ENCODE data around the gene CCL28. TPM values are rescaled to one million over a fixed set of nuclear protein-coding genes. Genes with fewer than 3 reads are reported as not detected.

Gene CCL28
- total RNA-seq, 1 experiment from 2014 or later, result 1.4 TPM

DNA sequence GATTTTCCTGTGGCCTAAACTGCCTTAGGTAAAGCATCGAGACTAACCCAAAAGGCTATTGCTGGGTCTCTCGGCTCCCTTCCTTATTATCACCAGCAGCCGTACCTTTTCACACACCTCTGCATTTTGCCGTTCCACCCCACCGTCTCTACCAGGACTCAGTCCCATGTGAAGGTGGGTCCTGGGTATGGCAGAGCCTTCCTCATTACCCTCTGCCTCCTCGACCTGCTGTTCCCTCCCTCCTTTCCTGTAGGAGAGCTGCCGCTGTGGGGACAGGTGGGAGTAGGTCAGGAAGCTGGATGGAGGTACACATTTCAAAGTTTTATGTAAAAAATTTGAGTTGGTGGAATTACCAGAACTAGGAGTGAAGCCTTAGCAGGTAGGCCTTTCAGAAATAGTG lies 1.8 kb downstream of the CCL28 start:
- Mint-ChIP-seq H3K36me3 (peaks cover 2% of the 10 kb centered on the region; the same call in 1 of the 2 replicates), H3K27me3 (ENCODE audit: low read depth) (peaks cover 18% of the 10 kb centered on the region), H3K27ac (no peak overlapping the region), H3K4me3 (no peak overlapping the region), H3K9me3 (peaks cover 16% of the 10 kb centered on the region), H3K4me1 (peaks cover 4% of the 10 kb centered on the region)
- CTCF ChIA-PET, result no interaction called here
- DNase-seq (ENCODE audit: low spot score) (no peak), ATAC-seq (no peak)
- TF ChIP-seq, protein P1, sequence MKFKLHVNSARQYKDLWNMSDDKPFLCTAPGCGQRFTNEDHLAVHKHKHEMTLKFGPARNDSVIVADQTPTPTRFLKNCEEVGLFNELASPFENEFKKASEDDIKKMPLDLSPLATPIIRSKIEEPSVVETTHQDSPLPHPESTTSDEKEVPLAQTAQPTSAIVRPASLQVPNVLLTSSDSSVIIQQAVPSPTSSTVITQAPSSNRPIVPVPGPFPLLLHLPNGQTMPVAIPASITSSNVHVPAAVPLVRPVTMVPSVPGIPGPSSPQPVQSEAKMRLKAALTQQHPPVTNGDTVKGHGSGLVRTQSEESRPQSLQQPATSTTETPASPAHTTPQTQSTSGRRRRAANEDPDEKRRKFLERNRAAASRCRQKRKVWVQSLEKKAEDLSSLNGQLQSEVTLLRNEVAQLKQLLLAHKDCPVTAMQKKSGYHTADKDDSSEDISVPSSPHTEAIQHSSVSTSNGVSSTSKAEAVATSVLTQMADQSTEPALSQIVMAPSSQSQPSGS (CRISPR knock-in tag; IDR thresholded peaks at IDR 0.05; ENCODE audit: borderline replicate concordance, low read depth), result no peak
- TF ChIP-seq FOXK1 (CRISPR knock-in tag; IDR thresholded peaks at IDR 0.05) (no peak), FOXJ3 (CRISPR knock-in tag; IDR thresholded peaks at IDR 0.05; ENCODE audit: borderline replicate concordance) (no peak), RORB (CRISPR knock-in tag; IDR thresholded peaks at IDR 0.05) (no peak), ZBTB21 (CRISPR knock-in tag; IDR thresholded peaks at IDR 0.05; ENCODE audit: borderline replicate concordance) (no peak), TEAD1 (CRISPR knock-in tag; IDR thresholded peaks at IDR 0.05) (no peak), NR1H2 (CRISPR knock-in tag; IDR thresholded peaks at IDR 0.05) (no peak), SP1 (CRISPR knock-in tag; conservative IDR thresholded peaks at IDR 0.05) (no peak), IRF1 (CRISPR knock-in tag; IDR thresholded peaks at IDR 0.05) (no peak), ERG (CRISPR knock-in tag; IDR thresholded peaks at IDR 0.05) (no peak), NFYB (CRISPR knock-in tag; conservative IDR thresholded peaks at IDR 0.05; ENCODE audit: low read depth) (no peak), TCF7 (CRISPR knock-in tag; IDR thresholded peaks at IDR 0.05; ENCODE audit: low read depth) (no peak), ZMAT4 (CRISPR knock-in tag; IDR thresholded peaks at IDR 0.05) (no peak), ZNF416 (CRISPR knock-in tag; IDR thresholded peaks at IDR 0.05) (no peak), TP53 (CRISPR knock-in tag; IDR thresholded peaks at IDR 0.05) (no peak), ESRRA (CRISPR knock-in tag; IDR thresholded peaks at IDR 0.05; ENCODE audit: borderline replicate concordance) (no peak)
- TF ChIP-seq, protein P2, sequence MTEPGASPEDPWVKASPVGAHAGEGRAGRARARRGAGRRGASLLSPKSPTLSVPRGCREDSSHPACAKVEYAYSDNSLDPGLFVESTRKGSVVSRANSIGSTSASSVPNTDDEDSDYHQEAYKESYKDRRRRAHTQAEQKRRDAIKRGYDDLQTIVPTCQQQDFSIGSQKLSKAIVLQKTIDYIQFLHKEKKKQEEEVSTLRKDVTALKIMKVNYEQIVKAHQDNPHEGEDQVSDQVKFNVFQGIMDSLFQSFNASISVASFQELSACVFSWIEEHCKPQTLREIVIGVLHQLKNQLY (CRISPR knock-in tag; IDR thresholded peaks at IDR 0.05), result no peak
- TF ChIP-seq, protein P3, sequence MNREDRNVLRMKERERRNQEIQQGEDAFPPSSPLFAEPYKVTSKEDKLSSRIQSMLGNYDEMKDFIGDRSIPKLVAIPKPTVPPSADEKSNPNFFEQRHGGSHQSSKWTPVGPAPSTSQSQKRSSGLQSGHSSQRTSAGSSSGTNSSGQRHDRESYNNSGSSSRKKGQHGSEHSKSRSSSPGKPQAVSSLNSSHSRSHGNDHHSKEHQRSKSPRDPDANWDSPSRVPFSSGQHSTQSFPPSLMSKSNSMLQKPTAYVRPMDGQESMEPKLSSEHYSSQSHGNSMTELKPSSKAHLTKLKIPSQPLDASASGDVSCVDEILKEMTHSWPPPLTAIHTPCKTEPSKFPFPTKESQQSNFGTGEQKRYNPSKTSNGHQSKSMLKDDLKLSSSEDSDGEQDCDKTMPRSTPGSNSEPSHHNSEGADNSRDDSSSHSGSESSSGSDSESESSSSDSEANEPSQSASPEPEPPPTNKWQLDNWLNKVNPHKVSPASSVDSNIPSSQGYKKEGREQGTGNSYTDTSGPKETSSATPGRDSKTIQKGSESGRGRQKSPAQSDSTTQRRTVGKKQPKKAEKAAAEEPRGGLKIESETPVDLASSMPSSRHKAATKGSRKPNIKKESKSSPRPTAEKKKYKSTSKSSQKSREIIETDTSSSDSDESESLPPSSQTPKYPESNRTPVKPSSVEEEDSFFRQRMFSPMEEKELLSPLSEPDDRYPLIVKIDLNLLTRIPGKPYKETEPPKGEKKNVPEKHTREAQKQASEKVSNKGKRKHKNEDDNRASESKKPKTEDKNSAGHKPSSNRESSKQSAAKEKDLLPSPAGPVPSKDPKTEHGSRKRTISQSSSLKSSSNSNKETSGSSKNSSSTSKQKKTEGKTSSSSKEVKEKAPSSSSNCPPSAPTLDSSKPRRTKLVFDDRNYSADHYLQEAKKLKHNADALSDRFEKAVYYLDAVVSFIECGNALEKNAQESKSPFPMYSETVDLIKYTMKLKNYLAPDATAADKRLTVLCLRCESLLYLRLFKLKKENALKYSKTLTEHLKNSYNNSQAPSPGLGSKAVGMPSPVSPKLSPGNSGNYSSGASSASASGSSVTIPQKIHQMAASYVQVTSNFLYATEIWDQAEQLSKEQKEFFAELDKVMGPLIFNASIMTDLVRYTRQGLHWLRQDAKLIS (CRISPR knock-in tag; IDR thresholded peaks at IDR 0.05; ENCODE audit: borderline replicate concordance), result no peak
- TF ChIP-seq, protein P4, sequence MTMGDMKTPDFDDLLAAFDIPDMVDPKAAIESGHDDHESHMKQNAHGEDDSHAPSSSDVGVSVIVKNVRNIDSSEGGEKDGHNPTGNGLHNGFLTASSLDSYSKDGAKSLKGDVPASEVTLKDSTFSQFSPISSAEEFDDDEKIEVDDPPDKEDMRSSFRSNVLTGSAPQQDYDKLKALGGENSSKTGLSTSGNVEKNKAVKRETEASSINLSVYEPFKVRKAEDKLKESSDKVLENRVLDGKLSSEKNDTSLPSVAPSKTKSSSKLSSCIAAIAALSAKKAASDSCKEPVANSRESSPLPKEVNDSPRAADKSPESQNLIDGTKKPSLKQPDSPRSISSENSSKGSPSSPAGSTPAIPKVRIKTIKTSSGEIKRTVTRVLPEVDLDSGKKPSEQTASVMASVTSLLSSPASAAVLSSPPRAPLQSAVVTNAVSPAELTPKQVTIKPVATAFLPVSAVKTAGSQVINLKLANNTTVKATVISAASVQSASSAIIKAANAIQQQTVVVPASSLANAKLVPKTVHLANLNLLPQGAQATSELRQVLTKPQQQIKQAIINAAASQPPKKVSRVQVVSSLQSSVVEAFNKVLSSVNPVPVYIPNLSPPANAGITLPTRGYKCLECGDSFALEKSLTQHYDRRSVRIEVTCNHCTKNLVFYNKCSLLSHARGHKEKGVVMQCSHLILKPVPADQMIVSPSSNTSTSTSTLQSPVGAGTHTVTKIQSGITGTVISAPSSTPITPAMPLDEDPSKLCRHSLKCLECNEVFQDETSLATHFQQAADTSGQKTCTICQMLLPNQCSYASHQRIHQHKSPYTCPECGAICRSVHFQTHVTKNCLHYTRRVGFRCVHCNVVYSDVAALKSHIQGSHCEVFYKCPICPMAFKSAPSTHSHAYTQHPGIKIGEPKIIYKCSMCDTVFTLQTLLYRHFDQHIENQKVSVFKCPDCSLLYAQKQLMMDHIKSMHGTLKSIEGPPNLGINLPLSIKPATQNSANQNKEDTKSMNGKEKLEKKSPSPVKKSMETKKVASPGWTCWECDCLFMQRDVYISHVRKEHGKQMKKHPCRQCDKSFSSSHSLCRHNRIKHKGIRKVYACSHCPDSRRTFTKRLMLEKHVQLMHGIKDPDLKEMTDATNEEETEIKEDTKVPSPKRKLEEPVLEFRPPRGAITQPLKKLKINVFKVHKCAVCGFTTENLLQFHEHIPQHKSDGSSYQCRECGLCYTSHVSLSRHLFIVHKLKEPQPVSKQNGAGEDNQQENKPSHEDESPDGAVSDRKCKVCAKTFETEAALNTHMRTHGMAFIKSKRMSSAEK (CRISPR knock-in tag; IDR thresholded peaks at IDR 0.05; ENCODE audit: borderline replicate concordance), result no peak
- POLR2A ChIA-PET, result no interaction called here

Measured in WTC11 (cell line).